Lower leg skin (tissue), 3 donors: ENCODE results near the gene HRCT1.

Source experiments
- CTCF ChIP-seq, 3 donors: fragments of 450-650 bp; IDR thresholded peaks; one replicate each; pipeline ENCODE4 v1.5.1; 2016; ENCODE audit warnings: antibody characterized with exemption in 3 of 3, mild to moderate bottlenecking in 3 of 3, moderate library complexity in 2 of 3
- POLR2A ChIP-seq, 2 donors: fragments of 450-650 bp; IDR thresholded peaks; one replicate each; pipeline ENCODE4 v1.6.1; 2016 to 2017; ENCODE audit warnings: antibody characterized with exemption in 2 of 2, mild to moderate bottlenecking in 1 of 2, moderate library complexity in 1 of 2

DNA sequence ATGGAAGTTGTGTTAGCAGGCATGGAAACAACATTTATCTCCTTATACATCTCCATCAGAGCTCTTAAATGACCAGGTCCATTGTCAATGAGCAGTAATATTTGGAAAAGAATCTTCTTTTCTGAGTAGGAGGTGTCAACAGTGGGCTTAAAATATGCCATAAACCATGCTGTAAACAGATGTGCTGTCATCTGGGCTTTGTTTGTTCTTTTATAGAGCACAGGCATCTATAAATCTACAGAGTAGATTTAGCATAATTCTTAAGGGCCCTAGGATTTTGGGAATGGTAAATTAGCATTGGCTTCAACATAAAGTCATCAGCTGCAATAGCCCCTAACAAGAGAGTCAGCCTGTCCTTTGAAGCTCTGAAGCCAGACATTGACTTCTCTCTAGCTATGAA is 7.7 kb upstream of the HRCT1 start:
- TF ChIP-seq CTCF (IDR thresholded peaks at IDR 0.05), result no peak
- TF ChIP-seq POLR2A (IDR thresholded peaks at IDR 0.05), result no peak
